T-helper 17 cell (primary cell): ENCODE results near the gene EME2. TPM values are rescaled to one million over a fixed set of nuclear protein-coding genes. Genes with fewer than 3 reads are reported as not detected.

Source experiments
- ATAC-seq: fragments of 150-1000 bp; cut with Tn5 transposase; 2 replicates; pipeline ENCODE4 v1.10.0; 2021; ENCODE audit warnings: mild to moderate bottlenecking, moderate library complexity
- DNase-seq, 3 donors: peaks; one replicate each; pipeline versions ENCODE4 v3.0.0 to v3.0.0-alpha.2; 2020 to 2021
- H3K9me3 ChIP-seq: one replicate; pipeline ENCODE4 v1.7.0; 2013; ENCODE audit warnings: low read length, mild to moderate bottlenecking; ENCODE audit not compliant: control insufficient read depth, poor library complexity, severe bottlenecking
- H3K27ac Mint-ChIP-seq: one replicate; pipeline ENCODE4 v1.8.0; 2022; ENCODE audit warnings: mild to moderate bottlenecking, moderate library complexity, mixed read lengths
- H3K27me3 Mint-ChIP-seq: one replicate; pipeline ENCODE4 v1.8.0; 2022; ENCODE audit warnings: mixed read lengths
- H3K36me3 Mint-ChIP-seq: one replicate; pipeline ENCODE4 v1.8.0; 2022; ENCODE audit warnings: low read depth, mixed read lengths
- H3K4me1 Mint-ChIP-seq: one replicate; pipeline ENCODE4 v1.8.0; 2022; ENCODE audit warnings: mild to moderate bottlenecking, mixed read lengths
- H3K4me3 Mint-ChIP-seq: one replicate; pipeline ENCODE4 v1.8.0; 2022; ENCODE audit warnings: mild to moderate bottlenecking, moderate library complexity, mixed read lengths
- total RNA-seq, 4 donors: library from RNA in 2 of 4; stranded (reverse) in 2 of 4; gene quantifications; one replicate each; pipeline ENCODE4 v1.2.3 and lab custom pipeline; 2022 to 2026

Gene EME2
- total RNA-seq, 2 donors from 2014 or later: 30.6 to 30.8 TPM

DNA sequence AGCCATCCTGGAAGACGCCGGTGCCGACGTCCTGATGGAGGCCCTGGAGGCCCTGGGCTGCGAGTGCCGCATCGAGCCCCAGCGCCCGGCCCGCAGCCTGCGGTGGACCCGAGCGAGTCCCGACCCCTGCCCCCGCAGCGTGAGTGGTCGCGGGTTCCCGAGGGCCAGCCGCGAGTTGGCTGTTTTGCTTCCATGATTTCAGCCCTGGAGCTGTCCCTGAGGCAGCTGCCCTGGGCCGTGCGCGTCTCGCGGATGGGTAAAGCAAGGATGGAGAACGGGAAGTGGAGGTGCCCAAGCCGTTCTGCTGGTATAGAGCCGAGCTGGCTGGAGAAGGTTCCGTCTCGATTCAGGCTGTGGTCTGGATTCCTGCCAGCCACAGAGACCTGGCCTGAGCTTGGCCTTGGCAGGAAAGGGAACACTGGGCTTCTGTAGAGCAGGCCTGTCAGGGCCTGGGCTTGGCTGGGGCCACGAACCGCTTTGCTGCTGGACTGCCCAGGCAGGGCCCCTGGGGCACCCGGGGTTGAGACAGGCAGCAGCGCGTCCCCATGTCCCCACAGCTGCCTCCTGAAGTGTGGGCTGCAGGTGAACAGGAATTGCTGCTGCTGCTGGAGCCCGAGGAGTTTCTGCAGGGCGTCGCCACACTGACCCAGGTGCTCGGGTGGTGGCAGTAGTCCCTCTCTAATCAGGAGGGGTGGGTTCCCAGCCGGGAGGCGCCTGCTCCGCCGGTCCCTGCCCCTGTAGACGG is 1.3 kb downstream of the EME2 start:
- peaks cover under 1% of the 10 kb centered on the region for H3K36me3 Mint-ChIP-seq
- DNase-seq (no peak), ATAC-seq (peak; percentile 4)
- peak overlapping the region; percentile 99 for H3K4me3 Mint-ChIP-seq
- no peaks in the 10 kb centered on the region for H3K9me3 ChIP-seq
- H3K27me3 Mint-ChIP-seq: no peaks in the 10 kb centered on the region
- peaks cover 18% of the 10 kb centered on the region for H3K4me1 Mint-ChIP-seq
- H3K27ac Mint-ChIP-seq: no peak overlapping the region

DNA sequence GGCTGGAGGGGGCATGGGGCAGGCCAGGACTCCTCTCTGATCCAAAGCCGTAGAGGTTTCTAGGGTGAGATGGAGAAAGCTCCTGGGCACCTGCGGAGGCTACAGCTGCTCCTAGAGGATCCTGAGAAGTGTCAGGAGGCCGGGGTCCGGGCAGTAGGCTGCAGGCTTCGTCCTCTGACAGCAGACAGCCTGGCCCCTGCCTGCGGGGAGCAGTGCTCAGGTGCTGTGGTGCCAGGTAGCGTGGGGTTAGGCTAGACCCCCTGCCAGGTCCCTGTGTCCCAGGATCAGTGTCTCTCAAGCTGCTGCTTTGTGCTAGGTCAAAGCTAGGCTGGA is 1.8 kb downstream of the EME2 start:
- Mint-ChIP-seq H3K4me3 (peak overlapping the region; percentile 2), H3K27ac (no peak overlapping the region), H3K27me3 (no peaks in the 10 kb centered on the region), H3K4me1 (peaks cover 18% of the 10 kb centered on the region), H3K36me3 (peaks cover 3% of the 10 kb centered on the region)
- no peak for ATAC-seq
- H3K9me3 ChIP-seq: no peaks in the 10 kb centered on the region
- no peak for DNase-seq

DNA sequence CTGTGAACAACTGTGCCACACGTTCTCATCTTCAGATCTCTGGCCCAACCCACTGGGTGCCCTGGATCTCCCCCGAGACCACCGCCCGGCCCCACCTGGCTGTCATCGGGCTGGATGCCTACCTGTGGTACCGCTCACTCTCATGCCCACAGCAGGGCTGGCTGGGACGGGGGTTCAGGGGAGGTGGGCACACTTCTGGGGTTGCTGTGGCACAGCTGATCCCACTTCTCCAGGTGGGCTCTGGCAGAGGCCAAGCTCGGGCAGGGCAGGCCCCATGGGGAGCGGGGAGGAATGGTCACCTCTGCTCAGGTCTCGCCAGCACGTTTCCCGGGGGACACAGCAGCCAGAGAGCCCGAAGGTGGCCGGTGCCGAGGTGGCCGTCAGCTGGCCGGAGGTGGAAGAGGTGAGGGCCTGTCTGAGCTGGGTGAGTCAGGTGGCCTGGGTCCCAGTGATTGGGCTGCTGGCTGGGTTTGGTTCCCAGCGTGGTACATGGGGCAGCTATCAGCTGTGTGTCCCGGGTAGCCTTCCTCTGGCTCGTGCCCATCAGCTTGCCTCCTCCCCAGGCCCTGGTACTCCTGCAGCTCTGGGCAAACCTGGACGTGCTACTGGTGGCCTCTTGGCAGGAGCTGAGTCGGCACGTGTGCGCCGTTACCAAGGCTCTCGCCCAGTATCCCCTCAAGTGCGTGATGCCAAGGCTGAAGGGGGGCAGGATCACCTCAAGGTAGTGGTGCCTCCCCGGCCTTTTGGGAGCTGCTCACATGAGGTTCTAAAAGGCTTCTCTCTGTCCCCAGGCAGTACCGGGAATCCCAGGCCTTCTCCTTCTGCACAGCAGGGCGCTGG is 2.6 kb downstream of the EME2 start:
- H3K9me3 ChIP-seq: no peaks in the 10 kb centered on the region
- Mint-ChIP-seq H3K27me3 (no peaks in the 10 kb centered on the region), H3K4me3 (peak overlapping the region; percentile 56), H3K4me1 (peaks cover 14% of the 10 kb centered on the region), H3K27ac (no peak overlapping the region), H3K36me3 (peaks cover 3% of the 10 kb centered on the region)
- no peak for ATAC-seq
- no peak for DNase-seq

DNA sequence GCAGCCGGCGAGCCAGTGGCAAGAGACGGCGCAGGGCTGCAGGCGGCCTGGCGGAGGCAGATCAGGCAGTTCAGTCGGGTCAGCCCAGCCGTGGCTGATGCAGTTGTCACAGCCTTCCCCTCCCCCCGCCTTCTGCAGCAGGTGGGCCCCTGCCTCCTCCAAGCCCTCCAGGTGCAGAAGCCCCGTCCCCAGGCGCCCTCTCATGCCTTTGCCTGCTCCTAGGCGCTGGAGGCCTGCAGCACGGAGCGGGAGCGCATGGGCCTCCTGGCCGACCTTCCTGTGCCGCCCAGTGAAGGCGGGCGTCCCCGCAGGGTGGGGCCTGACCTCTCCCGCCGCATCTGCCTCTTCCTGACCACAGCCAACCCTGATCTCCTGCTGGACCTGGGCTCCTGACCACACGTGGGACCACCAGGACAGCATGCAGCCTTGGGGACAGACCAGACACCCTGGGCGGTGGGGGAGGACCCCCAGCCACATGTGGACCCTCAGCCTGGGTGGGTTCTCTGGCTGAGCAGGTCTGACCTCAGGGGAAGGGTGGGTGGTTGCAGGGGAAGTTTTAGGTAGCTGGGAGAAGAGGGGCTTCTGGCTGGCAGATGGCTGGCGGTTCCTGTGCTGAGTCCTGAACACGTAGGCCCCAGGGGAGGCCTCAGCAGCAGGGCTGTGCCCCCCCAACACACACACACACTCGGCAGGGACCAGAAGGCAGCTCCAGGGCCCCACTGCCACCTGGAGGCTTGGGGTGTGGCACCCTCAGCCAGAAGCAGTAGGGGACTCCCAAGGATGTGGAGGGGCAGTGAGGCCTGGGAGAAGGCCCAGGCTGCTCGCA is 3.4 kb downstream of the EME2 start:
- Mint-ChIP-seq H3K4me3 (peak overlapping the region; percentile 56), H3K27ac (peak overlapping the region; percentile 37)
- no peak for ATAC-seq

DNA sequence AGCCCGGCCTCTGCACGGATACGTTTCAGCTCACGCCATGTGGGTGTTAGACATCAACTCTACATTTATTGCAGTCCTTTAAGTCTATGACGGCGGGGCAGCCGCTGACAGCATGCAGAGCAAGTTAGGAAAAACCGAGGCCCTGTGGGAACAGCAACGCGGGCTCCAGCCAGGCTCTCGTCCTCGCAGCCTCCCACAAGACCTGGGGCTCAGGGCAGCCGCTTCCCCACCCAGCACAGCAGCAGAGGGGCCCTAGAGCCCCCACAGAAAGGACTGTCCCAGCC is 4.0 kb downstream of the EME2 start:
- ATAC-seq (no peak), DNase-seq (no peak)
- Mint-ChIP-seq H3K4me3 (no peak overlapping the region), H3K36me3 (peaks cover 3% of the 10 kb centered on the region), H3K27ac (peak overlapping the region; percentile 37), H3K4me1 (peaks cover 19% of the 10 kb centered on the region), H3K27me3 (no peaks in the 10 kb centered on the region)
- no peaks in the 10 kb centered on the region for H3K9me3 ChIP-seq

More for the DNA sequence above, 3.4 kb downstream of the EME2 start:
- H3K9me3 ChIP-seq: no peaks in the 10 kb centered on the region
- DNase-seq: no peak
- peaks cover 3% of the 10 kb centered on the region for H3K36me3 Mint-ChIP-seq
- H3K27me3 Mint-ChIP-seq: no peaks in the 10 kb centered on the region
- H3K4me1 Mint-ChIP-seq: peaks cover 14% of the 10 kb centered on the region

DNA sequence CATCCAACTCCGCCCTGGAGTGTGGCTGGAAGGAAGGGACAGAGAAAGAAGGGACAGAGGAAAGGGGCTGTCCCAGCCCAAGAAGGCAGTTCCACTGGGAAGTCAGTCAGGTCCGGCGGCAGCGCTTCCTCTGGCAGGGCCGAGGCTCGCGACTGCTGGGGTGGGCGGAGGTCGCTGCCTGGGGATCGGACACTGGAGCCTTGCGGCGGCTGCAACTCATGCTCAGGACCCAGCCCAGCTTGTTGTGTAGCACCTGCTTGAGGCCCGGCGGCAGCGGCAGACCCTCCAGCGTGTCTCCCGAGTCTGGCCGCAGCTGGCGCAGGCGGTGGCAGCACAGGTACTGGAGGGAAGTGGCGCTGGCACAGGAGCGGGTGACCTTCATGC is 4.4 kb downstream of the EME2 start:
- no peak for ATAC-seq
- Mint-ChIP-seq H3K27ac (peak overlapping the region; percentile 37), H3K36me3 (peaks cover 3% of the 10 kb centered on the region), H3K27me3 (no peaks in the 10 kb centered on the region), H3K4me3 (no peak overlapping the region), H3K4me1 (peaks cover 20% of the 10 kb centered on the region)
- H3K9me3 ChIP-seq: no peaks in the 10 kb centered on the region
- no peak for DNase-seq

DNA sequence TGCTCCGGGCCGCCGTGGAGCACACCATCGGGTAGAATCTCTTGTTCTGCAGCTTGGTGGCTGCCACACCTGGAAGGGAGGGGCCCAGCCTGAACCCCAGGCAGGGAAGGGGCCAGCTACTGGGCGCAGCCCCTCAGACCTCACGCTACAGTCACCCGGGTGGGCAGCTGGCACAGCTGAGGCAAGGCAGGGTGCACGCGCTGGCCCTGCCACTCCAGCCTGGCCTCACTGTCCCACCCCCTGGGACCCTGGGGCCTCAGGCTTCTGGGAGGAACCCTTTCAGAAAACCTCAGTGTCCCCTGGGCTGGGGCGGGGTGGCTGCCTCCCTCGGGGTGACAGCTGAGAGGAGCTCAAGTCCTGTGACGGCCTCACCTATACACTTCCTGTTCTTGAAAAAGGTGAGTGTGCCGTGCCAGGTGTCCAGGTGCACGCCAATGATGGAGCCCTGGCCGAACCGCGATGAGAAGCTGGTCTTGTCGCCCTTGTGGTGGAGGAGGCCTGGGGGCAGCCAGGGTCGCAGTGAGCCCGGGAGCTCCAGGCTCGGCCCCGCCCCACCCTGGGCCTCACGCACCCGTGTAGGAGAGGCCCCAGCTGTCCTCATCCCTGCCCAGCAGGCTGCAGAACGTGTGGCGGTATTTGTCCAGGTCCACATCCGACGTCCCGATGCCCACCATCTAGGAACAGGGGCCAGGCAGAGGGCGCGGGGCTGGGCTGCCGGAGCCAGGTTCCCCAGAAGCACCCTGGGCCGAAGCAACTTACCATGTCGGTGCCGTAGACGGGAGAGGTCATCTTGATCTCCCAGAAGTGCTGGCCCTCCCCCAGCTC is 5.0 kb downstream of the EME2 start:
- no peak overlapping the region for H3K4me3 Mint-ChIP-seq
- ATAC-seq (no peak), DNase-seq (no peak)
- peaks cover 3% of the 10 kb centered on the region for H3K36me3 Mint-ChIP-seq
- no peaks in the 10 kb centered on the region for H3K27me3 Mint-ChIP-seq
- no peak overlapping the region for H3K27ac Mint-ChIP-seq
- H3K9me3 ChIP-seq: no peaks in the 10 kb centered on the region
- H3K4me1 Mint-ChIP-seq: peaks cover 16% of the 10 kb centered on the region

DNA sequence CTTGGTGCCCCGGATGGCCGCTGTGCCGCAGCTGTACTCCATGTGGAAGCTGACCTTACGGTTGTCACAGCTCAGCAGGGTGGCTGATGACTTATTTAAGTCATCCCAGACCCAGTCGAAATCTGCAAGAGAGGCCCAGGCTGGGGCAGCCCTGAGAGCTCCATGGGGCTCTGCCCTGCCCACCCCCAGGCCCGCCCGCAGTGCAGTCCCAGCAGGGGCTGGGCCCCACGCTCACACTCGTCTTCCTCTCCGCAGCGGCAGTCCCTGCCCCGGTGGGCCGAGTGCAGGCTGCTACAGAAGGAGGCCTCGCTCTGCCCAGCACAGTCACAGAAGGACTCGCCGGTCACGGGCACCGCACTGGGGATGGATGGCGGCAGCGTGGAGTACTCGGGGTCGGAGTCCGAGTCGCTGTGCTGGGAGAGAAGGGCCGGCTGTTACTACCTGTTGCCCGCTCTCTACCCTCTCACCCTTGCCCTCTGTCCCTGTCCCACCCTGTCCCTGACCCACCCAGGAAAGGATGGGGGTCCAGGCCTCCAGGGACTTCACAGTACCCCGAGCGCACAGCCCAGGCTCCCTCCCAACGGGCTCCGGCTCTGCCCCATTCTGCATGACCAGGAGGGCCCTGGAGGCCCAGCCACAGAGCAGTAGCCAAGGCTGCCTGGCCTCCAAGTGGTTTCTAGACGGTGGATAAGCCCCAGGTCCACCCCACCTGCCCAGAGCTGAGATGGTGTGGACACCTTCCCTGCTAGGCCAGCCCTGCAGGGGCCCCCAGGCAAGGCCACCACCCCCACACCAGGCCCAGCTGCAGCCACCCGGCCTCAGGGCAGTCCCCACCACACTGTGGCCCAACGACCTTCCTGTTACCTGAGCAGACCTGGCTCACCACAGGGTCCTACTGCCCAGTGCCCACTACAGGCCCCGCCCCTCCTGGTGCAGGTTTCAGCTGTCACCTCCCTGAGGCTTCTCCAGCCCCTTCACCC is 5.9 kb downstream of the EME2 start:
- Mint-ChIP-seq H3K27me3 (no peaks in the 10 kb centered on the region), H3K27ac (peak overlapping the region; percentile 39), H3K36me3 (peaks cover 3% of the 10 kb centered on the region), H3K4me1 (peaks cover 19% of the 10 kb centered on the region), H3K4me3 (no peak overlapping the region)
- DNase-seq (no peak), ATAC-seq (no peak)
- H3K9me3 ChIP-seq: no peaks in the 10 kb centered on the region

DNA sequence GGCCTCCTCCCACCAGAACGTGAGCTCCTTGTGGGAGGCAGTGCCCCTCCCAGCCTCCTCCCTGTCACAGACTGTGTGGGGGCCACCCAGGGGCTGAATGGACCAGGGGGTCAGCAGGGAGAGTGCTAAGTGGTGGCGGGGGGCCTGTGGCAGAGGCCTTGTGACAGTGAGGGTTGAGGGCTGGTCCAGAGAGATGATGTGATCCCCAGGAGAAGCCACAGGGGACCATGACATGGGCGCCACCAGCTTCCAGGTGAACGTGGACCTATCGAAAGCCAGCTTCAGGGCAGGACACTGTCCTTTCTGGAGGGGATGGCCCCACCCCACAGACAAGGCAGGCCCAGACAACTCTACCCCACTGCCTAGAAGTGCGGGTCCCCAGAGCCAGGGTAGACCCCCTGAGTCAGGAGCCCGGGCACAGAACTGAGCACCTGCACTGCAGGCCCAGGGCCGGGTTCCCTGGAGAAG is 6.7 kb downstream of the EME2 start:
- Mint-ChIP-seq H3K27ac (peak overlapping the region; percentile 39), H3K4me3 (peak overlapping the region; percentile 52), H3K27me3 (no peaks in the 10 kb centered on the region), H3K4me1 (peaks cover 15% of the 10 kb centered on the region), H3K36me3 (peaks cover 3% of the 10 kb centered on the region)
- DNase-seq: no peak
- ATAC-seq: no peak
- H3K9me3 ChIP-seq: no peaks in the 10 kb centered on the region

DNA sequence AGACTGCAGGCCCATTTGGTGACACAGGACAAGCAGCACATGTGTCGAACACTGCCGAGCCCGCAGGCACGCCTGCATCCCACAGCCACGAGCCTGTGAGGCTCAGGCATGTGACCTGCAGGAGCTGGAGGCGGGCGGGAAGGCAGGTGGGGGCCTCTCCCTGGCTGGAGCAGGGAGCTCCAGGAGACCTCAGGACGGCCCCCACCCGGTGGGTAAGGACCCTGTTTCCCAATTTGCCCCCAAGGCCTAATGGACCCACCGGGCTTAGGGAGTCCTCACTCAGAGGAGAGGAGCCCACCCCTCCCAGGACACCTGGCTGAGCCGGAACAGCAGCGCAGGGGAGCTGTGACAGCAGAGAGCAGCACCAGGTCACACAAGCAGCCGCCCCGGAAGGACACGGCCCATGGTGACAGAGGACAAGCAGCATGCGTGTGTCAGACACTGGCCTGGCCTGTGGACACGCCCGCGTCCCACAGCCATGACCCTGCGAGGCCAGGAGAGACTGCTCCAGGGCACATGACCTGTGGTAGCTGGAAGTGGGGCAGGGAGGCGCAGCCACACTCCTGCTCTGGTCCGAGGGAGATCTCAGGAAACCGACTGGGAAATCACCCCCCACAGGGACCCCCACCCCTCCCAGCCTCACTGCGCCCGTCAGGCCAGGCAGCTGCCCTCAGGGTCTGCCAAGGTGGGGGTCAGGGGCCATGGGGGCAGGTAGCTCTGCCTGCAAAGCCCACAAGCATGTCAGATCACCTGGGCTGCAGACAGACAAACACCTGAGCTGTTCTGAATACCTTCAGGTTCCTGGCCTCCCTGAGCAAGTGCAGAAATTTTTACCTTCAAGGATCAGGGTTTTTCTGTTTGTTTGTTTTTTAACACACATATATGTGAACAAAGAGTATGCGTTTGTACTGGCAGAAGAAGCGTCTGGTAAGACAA is 7.4 kb downstream of the EME2 start:
- H3K9me3 ChIP-seq: no peaks in the 10 kb centered on the region
- Mint-ChIP-seq H3K27me3 (no peaks in the 10 kb centered on the region), H3K27ac (no peak overlapping the region), H3K4me1 (peaks cover 13% of the 10 kb centered on the region), H3K4me3 (peak overlapping the region; percentile 92), H3K36me3 (peaks cover 3% of the 10 kb centered on the region)
- DNase-seq: no peak
- no peak for ATAC-seq

DNA sequence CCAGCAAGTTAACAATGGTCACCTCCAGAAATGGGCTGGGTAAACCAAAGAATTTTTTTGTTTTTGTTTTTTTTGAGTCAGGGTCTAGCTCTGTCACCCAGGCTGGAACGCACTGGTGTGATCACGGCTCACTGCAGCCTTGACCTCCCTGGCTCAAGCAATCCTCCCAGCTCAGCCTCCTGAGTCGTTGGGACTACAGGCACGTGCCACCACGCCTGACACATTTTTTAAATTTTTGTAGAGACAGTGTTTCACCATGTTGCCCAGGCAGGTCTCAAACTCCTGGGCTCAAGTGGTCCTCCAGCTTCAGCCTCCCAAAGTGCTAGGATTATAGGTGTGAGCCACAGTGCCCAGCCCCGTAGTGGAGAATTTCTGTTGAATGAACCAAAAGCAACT is 8.1 kb downstream of the EME2 start:
- ATAC-seq (no peak), DNase-seq (no peak)
- H3K4me3 Mint-ChIP-seq: peak overlapping the region; percentile 92
- H3K27me3 Mint-ChIP-seq: no peaks in the 10 kb centered on the region
- H3K9me3 ChIP-seq: no peaks in the 10 kb centered on the region
- H3K27ac Mint-ChIP-seq: peak overlapping the region; percentile 78
- H3K36me3 Mint-ChIP-seq: peaks cover 3% of the 10 kb centered on the region
- peaks cover 12% of the 10 kb centered on the region for H3K4me1 Mint-ChIP-seq
